ENCODE measurements around the gene STK32C.

STK32C gene

DNA sequence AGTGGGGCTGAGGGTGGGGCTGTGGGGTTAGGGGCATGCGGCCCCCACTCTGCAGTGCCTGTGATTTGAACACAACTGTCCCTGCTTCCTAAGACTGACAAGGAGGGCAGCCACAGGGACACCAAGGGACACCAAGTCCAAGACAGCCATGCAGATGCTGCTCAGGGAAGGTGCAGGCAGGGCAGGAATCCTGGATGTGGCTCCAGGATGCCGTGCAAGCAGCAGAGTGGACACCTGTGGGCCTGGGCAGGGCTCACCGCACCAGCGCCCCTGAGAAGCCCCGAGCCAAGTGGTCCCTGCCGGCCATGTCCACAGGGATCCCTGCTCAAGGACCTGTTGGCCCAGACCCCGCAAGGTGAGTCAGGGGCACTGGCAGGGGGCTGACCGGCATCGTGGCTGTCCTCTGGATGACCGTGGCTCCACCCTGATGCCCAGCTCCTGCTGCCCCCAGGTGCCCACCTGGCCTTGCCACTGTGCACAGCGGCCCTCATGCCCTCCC is 58.5 kb downstream of the STK32C start:
- TF ChIP-seq REST (IDR thresholded peaks at IDR 0.05; ENCODE audit: insufficient read depth in 1 of 2, low read depth in 2 of 2, low read length in 2 of 2) (no peak), POLR2AphosphoS5 (IDR thresholded peaks at IDR 0.05; ENCODE audit: low read depth, low read length) (no peak), TAF1 (IDR thresholded peaks at IDR 0.05; ENCODE audit: borderline replicate concordance, insufficient read depth, low read length) (no peak), SIN3A (IDR thresholded peaks at IDR 0.05; ENCODE audit: borderline replicate concordance, insufficient read depth, low read length) (no peak)

- TF ChIP-seq REST (IDR thresholded peaks at IDR 0.05; ENCODE audit: insufficient read depth in 1 of 2, low read depth in 2 of 2, low read length in 2 of 2) (no peak), SIN3A (IDR thresholded peaks at IDR 0.05; ENCODE audit: borderline replicate concordance, insufficient read depth, low read length) (no peak), TAF1 (IDR thresholded peaks at IDR 0.05; ENCODE audit: borderline replicate concordance, insufficient read depth, low read length) (no peak), POLR2AphosphoS5 (IDR thresholded peaks at IDR 0.05; ENCODE audit: low read depth, low read length) (no peak), FOXP2 (optimal IDR thresholded peaks at IDR 0.05; ENCODE audit: borderline replicate concordance, extremely low read depth, extremely low read length, insufficient read depth) (no peak)
Observed at GRCh38 chr10:132248455-132249225, 59.1 kb downstream of the STK32C start.

GRCh38 chr10:132247943-132248342 is 59.8 kb downstream of the STK32C start:
- TF ChIP-seq SIN3A (IDR thresholded peaks at IDR 0.05; ENCODE audit: borderline replicate concordance, insufficient read depth, low read length) (no peak), POLR2AphosphoS5 (IDR thresholded peaks at IDR 0.05; ENCODE audit: low read depth, low read length) (no peak), REST (IDR thresholded peaks at IDR 0.05; ENCODE audit: insufficient read depth in 1 of 2, low read depth in 2 of 2, low read length in 2 of 2) (no peak), FOXP2 (optimal IDR thresholded peaks at IDR 0.05; ENCODE audit: borderline replicate concordance, extremely low read depth, extremely low read length, insufficient read depth) (no peak), TAF1 (IDR thresholded peaks at IDR 0.05; ENCODE audit: borderline replicate concordance, insufficient read depth, low read length) (no peak)

GRCh38 chr10:132246296-132246695 is 61.5 kb downstream of the STK32C start:
- no peak for TF ChIP-seq POLR2AphosphoS5 (IDR thresholded peaks at IDR 0.05; ENCODE audit: low read depth, low read length)
- TF ChIP-seq SIN3A (IDR thresholded peaks at IDR 0.05; ENCODE audit: borderline replicate concordance, insufficient read depth, low read length), result no peak
- no peak for TF ChIP-seq REST (IDR thresholded peaks at IDR 0.05; ENCODE audit: insufficient read depth in 1 of 2, low read depth in 2 of 2, low read length in 2 of 2)
- no peak for TF ChIP-seq TAF1 (IDR thresholded peaks at IDR 0.05; ENCODE audit: borderline replicate concordance, insufficient read depth, low read length)
- no peak for TF ChIP-seq FOXP2 (optimal IDR thresholded peaks at IDR 0.05; ENCODE audit: borderline replicate concordance, extremely low read depth, extremely low read length, insufficient read depth)

Measured in PFSK-1 (cell line).